HL-60 (cell line): ENCODE results near the gene CEP85.

Source experiments
- DNase-seq, 2 experiments: peaks; one replicate each; pipeline ENCODE4 v3.0.0-alpha.2; 2010 to 2020; ENCODE audit warnings: low read depth in 1 of 2, low spot score in 1 of 2
- H3K27ac ChIP-seq: fragments of 250-450 bp; sonication (Bioruptor Pico); replicated peaks from 2 replicates; pipeline ENCODE4 v1.5.1; 2020; ENCODE audit warnings: mild to moderate bottlenecking, moderate library complexity
- H3K27me3 ChIP-seq: fragments of 250-450 bp; sonication (Bioruptor Pico); 2 replicates; pipeline ENCODE4 v1.5.1; 2021; ENCODE audit warnings: mild to moderate bottlenecking, moderate library complexity; ENCODE audit not compliant: insufficient read depth, poor library complexity, severe bottlenecking
- H3K4me3 ChIP-seq: replicated peaks from 2 replicates; pipeline ENCODE4 v1.5.1; 2011; ENCODE audit warnings: mild to moderate bottlenecking, control low read depth, low read length; ENCODE audit not compliant: insufficient read depth
- CTCF ChIP-seq: IDR thresholded peaks from one replicate; pipeline ENCODE4 v1.5.1; 2011; ENCODE audit warnings: low read length, control low read depth, inconsistent platforms; ENCODE audit not compliant: insufficient read depth
- GABPA ChIP-seq: IDR thresholded peaks from 2 replicates; pipeline ENCODE4 v1.6.1; 2012; ENCODE audit warnings: low read depth
- POLR2AphosphoS5 ChIP-seq: IDR thresholded peaks from 2 replicates; pipeline ENCODE4 v1.6.1; 2012; ENCODE audit warnings: low read depth
- REST ChIP-seq: IDR thresholded peaks from 2 replicates; pipeline ENCODE4 v1.6.1; 2012; ENCODE audit warnings: low read depth; ENCODE audit not compliant: insufficient replicate concordance
- SPI1 ChIP-seq: IDR thresholded peaks from 2 replicates; pipeline ENCODE4 v1.6.1; 2012; ENCODE audit warnings: low read depth, mild to moderate bottlenecking, borderline replicate concordance

The CEP85 gene

GRCh38 chr1:26297057-26297790 is 63.2 kb downstream of the CEP85 start:
- DNase-seq, result no peak
- H3K27ac ChIP-seq, result no peak overlapping the region
- no peak overlapping the region for H3K4me3 ChIP-seq
- TF ChIP-seq POLR2AphosphoS5 (no peak), CTCF (no peak), GABPA (no peak), SPI1 (no peak), REST (no peak)
- no peaks in the 10 kb centered on the region for H3K27me3 ChIP-seq

- no peak for TF ChIP-seq POLR2AphosphoS5
- TF ChIP-seq CTCF, result no peak
- no peak for TF ChIP-seq SPI1
- no peak for TF ChIP-seq REST
- no peak for DNase-seq
- H3K4me3 ChIP-seq, result no peak overlapping the region
- no peaks in the 10 kb centered on the region for H3K27me3 ChIP-seq
- no peak overlapping the region for H3K27ac ChIP-seq
Measured at GRCh38 chr1:26297791-26298124, 63.8 kb downstream of the CEP85 start.

- H3K27ac ChIP-seq, result no peak overlapping the region
Measured at GRCh38 chr1:26300578-26301275, 66.7 kb downstream of the CEP85 start.

More at GRCh38 chr1:26300578-26301275, 66.7 kb downstream of the CEP85 start:
- no peaks in the 10 kb centered on the region for H3K27me3 ChIP-seq
- no peak for TF ChIP-seq REST
- no peak for TF ChIP-seq CTCF
- TF ChIP-seq POLR2AphosphoS5, result no peak
- no peak for TF ChIP-seq GABPA
- no peak for TF ChIP-seq SPI1
- H3K4me3 ChIP-seq, result no peak overlapping the region
- no peak for DNase-seq
